Measurements from ENCODE around the gene CD52. TPM values are rescaled to one million over a fixed set of nuclear protein-coding genes. Genes with fewer than 3 reads are reported as not detected.

CD52 gene
- total and polyA plus RNA-seq, 11 donors = 1.6 to 89.9 (median 6.5) TPM; not detected in 1

- no peak overlapping the region for H3K4me3 ChIP-seq
- peaks cover 0 to 35% (median 0%) of the 10 kb centered on the region in 12 donors for H3K4me1 ChIP-seq
- ATAC-seq = no peak
- no peaks in the 10 kb centered on the region for H3K27me3 ChIP-seq
- TF ChIP-seq CTCF (IDR thresholded peaks at IDR 0.05) (no peak), POLR2A (IDR thresholded peaks at IDR 0.05) (no peak)
- H3K9me3 ChIP-seq = no peaks in the 10 kb centered on the region
- 89 to 91% (median 91%) methylated on average over 22 of the region's 22 CpGs for WGBS, 4 donors
- intact Hi-C loops (cut with DNase I) = no loop called here
- H3K27ac ChIP-seq = no peak overlapping the region
- DNase-seq = no peak
- peaks cover 0 to 8% (median 0%) of the 10 kb centered on the region in 9 donors for H3K36me3 ChIP-seq
Observed at GRCh38 chr1:26295194-26296138, 22.3 kb upstream of the CD52 start.

GRCh38 chr1:26296340-26297056 lies 21.3 kb upstream of the CD52 start:
- Histone ChIP-seq H3K27me3 (no peaks in the 10 kb centered on the region), H3K9me3 (no peaks in the 10 kb centered on the region), H3K4me3 (no peak overlapping the region), H3K4me1 (peaks cover 0 to 25% (median 0%) of the 10 kb centered on the region in 12 donors), H3K27ac (no peak overlapping the region), H3K36me3 (peaks cover 0 to 8% (median 0%) of the 10 kb centered on the region in 9 donors)
- TF ChIP-seq POLR2A (IDR thresholded peaks at IDR 0.05) = no peak
- no peak for TF ChIP-seq CTCF (IDR thresholded peaks at IDR 0.05)
- no peak for ATAC-seq
- WGBS, 4 donors = 85 to 91% (median 88%) methylated on average over 12 to 16 of the region's 16 CpGs
- intact Hi-C loops (cut with DNase I) = no loop called here
- DNase-seq = no peak

GRCh38 chr1:26297057-26297790 lies 20.5 kb upstream of the CD52 start:
- no peak for TF ChIP-seq CTCF (IDR thresholded peaks at IDR 0.05)
- no peak for TF ChIP-seq POLR2A (IDR thresholded peaks at IDR 0.05)
- Histone ChIP-seq H3K4me1 (peaks cover 0 to 21% (median 0%) of the 10 kb centered on the region in 12 donors), H3K27me3 (no peaks in the 10 kb centered on the region), H3K27ac (no peak overlapping the region), H3K9me3 (no peaks in the 10 kb centered on the region), H3K4me3 (no peak overlapping the region), H3K36me3 (peaks cover 0 to 8% (median 0%) of the 10 kb centered on the region in 9 donors)
- 91 to 99% (median 97%) methylated on average over 9 to 12 of the region's 12 CpGs for WGBS, 4 donors
- intact Hi-C loops (cut with DNase I) = no loop called here
- no peak for ATAC-seq
- DNase-seq = no peak
